ENCODE results near the gene TANGO2.
A peak's percentile ranks its signal among the peaks of the same experiment; 100 is the strongest.

TANGO2 gene

DNA sequence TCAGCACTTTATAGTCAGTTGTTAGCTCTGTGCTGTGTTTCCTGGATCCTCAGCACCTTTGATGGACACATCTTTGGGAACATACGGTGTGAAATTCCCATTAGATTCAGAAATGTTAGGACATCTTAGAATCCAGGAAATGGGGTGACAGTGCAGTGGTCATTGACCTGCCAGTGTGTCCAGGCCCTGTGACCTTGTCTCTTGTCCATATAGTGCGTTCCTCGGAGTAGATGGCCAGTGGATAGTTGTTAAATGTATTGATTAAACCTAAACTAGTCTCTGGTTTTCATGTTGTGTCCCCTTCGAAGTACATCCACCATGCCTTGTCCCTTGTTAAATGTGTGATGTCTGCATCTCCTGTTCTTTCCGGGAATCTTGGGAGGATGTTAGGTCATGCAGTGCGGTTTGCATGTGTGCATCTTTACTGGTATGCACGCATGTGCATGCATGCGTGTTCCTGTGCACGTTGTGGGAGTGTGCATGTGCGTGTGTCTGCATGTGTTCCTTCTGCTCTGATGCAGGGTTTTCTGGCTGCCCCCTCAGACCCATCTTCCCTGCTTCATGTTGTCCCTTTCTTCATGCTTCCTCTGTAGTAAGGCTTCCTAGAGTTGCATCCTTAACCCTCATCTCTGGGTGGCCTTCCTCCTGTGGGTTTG lies 63.1 kb downstream of the TANGO2 start:
- Mint-ChIP-seq H3K27ac (peak overlapping the region in 1 of 2 donors; percentile 59), H3K4me1 (peaks cover 81% of the 10 kb centered on the region), H3K4me3 (peak overlapping the region; percentile 11 to 16), H3K27me3 (no peaks in the 10 kb centered on the region), H3K9me3 (no peaks in the 10 kb centered on the region)
- DNase-seq (no peak), ATAC-seq (no peak)

DNA sequence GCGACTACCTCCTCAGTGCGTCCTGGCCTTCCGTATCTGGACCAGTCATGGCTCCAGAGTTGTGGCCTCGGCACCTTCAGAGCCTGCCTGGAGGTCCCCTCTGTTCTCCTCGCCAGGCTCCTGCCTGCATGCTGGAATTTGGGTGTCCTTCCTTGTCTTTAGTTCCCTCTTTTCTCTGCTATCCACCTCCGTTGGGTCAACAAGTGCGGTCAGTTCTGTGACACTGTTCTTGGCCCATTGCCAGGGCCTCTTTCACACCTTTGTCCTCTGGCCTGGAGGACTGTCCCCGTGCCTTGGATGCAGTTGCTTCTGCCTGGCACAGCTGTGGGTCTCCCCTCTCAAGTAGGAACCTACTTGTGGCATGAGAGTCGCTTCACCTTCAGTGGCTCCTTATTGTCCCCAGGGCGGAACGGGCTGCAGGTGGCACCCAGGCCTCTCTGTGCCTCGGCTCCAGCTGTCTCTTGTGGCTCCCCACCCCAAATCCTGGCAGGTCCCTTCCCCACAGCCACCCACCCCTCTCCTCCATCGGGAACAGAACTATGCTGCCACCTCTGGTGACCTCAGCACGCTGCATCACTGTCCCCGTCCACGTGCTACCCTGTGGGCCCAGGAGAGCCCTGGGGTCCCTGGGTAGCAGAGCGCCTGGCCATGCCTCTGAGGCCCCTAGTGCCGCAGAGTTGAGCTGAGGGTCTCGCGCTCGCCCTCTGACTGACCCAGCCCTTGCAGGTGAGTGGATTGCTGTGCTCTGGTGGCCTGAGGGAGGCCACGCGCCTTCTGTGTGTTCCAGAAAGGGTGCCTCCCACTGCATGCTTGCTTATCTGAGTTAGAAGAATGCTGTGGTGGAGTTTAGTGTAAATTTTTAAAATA lies 63.9 kb downstream of the TANGO2 start:
- H3K27ac Mint-ChIP-seq, result peak overlapping the region; percentile 44 to 59
- H3K4me1 Mint-ChIP-seq, result peaks cover 86% of the 10 kb centered on the region
- H3K4me3 Mint-ChIP-seq, result peak overlapping the region; percentile 2 to 11
- ATAC-seq (no peak), DNase-seq (no peak)
- H3K27me3 Mint-ChIP-seq, result no peaks in the 10 kb centered on the region
- H3K9me3 Mint-ChIP-seq, result no peaks in the 10 kb centered on the region

DNA sequence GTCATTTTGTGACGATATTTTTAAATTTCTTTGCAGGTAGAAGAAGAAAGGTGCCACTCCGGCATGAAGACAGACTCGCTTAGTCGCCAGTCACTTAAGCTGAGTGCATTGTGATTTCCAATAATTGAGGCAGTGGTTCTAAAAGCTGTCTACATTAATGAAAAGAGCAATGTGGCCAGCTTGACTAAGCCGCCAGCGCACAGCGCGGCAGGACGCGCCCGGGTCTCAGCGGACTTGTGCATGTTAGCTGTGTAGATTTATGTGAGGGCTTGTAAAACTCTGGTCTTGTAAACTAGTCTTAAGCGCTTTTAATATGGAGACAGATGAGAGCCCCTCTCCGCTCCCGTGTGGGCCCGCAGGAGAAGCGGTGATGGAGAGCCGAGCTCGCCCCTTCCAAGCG lies 64.7 kb downstream of the TANGO2 start:
- no peak for ATAC-seq
- no peaks in the 10 kb centered on the region for H3K27me3 Mint-ChIP-seq
- no peaks in the 10 kb centered on the region for H3K9me3 Mint-ChIP-seq
- DNase-seq, result no peak
- no peak overlapping the region for H3K27ac Mint-ChIP-seq
- H3K4me1 Mint-ChIP-seq, result peaks cover 94% of the 10 kb centered on the region
- H3K4me3 Mint-ChIP-seq, result no peak overlapping the region

DNA sequence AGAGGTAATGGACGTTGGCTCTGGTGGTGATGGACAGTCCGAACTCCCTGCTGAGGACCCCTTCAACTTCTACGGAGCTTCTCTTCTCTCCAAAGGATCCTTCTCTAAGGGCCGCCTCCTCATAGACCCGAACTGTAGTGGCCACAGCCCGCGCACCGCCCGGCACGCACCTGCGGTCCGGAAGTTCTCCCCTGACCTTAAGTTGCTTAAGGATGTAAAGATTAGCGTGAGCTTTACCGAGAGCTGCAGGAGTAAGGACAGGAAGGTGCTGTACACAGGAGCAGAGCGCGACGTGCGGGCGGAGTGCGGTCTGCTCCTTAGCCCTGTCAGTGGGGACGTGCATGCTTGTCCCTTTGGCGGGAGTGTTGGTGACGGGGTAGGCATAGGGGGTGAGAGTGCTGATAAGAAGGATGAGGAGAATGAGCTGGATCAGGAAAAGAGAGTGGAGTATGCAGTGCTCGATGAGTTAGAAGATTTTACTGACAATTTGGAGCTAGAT lies 65.2 kb downstream of the TANGO2 start:
- Mint-ChIP-seq H3K27me3 (no peaks in the 10 kb centered on the region), H3K27ac (no peak overlapping the region), H3K9me3 (no peaks in the 10 kb centered on the region), H3K4me3 (no peak overlapping the region), H3K4me1 (peaks cover 94% of the 10 kb centered on the region)
- ATAC-seq (no peak), DNase-seq (no peak)

DNA sequence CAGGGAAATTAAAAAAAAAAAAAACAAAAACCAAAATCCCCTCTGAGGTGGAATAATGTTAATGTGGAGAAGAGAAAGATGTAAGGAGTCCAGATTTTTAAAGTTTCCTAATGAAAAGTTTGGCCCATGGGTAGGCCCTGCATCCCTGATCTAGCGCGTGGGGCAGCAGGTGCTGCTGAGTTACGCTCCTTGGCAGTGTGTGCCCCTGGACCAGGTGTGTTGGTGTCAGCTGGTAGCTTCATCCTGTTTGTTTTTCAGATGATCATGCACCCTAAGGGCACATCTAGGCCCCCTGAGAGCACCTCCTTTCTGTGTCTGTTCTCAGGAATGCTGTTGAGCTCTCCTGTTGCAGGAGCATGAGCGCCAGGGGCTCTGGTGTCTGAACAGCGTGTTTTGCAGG lies 65.9 kb downstream of the TANGO2 start:
- H3K9me3 Mint-ChIP-seq, result no peaks in the 10 kb centered on the region

DNA sequence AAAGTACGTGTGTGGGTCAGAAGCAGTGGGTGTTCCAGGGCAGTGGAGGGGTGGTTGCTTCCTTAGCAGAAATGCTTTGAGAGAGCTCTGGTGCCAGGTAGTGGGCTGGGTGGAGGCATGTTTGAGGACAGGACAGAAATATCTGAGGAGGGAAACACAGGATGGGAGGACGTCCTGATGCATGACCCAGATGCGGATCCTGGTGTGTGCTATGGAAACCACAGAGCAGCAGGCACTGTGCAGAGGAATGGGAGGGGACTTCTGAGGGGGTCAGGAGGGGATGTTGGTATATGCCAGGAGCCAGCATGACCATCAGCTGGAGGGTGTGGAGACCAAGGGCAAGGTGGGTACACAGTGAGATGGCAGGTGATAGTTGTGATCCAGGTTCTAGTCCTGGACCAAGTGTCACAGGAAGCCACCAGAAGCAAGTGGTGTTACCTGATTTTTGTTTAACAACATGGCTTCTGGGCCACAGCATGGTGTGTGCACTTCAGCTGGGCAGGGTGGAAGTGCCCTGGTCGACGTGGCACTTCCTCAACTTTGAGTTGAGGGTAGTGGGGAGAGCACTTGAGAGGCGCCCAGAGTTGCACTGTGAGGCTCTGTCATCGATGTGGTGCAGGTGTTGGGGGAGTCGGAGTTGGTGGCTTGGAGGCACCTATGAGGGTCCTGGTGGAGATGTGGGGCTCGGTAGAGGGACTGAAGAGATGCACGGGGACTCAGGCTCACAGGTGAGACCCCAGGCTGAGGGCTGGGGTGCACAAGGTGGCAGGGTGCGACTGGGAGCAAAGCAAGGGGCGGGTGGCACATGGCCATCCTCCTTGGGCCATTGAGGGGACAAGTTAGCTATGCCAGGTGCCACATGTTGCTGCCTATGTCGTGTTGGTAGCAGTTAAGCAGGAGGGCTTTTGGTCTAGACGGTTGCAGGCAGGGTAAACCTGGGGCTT lies 66.7 kb downstream of the TANGO2 start:
- ATAC-seq (no peak), DNase-seq (no peak)
- Mint-ChIP-seq H3K4me1 (peaks cover 94% of the 10 kb centered on the region), H3K4me3 (no peak overlapping the region), H3K27ac (peak overlapping the region in 1 of 2 donors; percentile 21), H3K27me3 (no peaks in the 10 kb centered on the region), H3K9me3 (no peaks in the 10 kb centered on the region)

More for the DNA sequence above, 65.9 kb downstream of the TANGO2 start:
- Mint-ChIP-seq H3K27ac (no peak overlapping the region), H3K4me3 (no peak overlapping the region), H3K27me3 (no peaks in the 10 kb centered on the region), H3K4me1 (peaks cover 94% of the 10 kb centered on the region)
- DNase-seq (no peak), ATAC-seq (no peak)

DNA sequence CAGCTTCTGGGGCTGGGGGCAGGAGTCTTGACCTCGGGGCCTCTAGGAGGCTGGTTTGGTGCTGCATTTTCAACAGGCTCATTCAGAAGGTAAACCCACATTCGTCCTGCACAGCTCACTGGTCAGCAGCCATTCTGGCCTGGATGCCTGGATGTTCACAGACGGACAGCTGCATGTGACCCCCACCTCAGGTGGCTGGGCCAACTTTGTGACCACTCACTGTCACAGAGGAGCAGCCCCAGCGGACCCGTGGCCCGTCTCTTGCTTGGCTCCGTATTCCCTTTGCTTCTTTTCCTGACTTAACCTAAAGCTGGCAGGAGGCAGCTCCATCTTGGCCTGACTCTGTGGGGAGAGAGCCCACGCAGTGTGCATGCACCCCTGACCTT lies 67.3 kb downstream of the TANGO2 start:
- H3K27me3 Mint-ChIP-seq, result no peaks in the 10 kb centered on the region
- no peak overlapping the region for H3K27ac Mint-ChIP-seq
- no peaks in the 10 kb centered on the region for H3K9me3 Mint-ChIP-seq
- ATAC-seq, result no peak
- DNase-seq, result no peak
- H3K4me1 Mint-ChIP-seq, result peaks cover 92% of the 10 kb centered on the region
- H3K4me3 Mint-ChIP-seq, result no peak overlapping the region

DNA sequence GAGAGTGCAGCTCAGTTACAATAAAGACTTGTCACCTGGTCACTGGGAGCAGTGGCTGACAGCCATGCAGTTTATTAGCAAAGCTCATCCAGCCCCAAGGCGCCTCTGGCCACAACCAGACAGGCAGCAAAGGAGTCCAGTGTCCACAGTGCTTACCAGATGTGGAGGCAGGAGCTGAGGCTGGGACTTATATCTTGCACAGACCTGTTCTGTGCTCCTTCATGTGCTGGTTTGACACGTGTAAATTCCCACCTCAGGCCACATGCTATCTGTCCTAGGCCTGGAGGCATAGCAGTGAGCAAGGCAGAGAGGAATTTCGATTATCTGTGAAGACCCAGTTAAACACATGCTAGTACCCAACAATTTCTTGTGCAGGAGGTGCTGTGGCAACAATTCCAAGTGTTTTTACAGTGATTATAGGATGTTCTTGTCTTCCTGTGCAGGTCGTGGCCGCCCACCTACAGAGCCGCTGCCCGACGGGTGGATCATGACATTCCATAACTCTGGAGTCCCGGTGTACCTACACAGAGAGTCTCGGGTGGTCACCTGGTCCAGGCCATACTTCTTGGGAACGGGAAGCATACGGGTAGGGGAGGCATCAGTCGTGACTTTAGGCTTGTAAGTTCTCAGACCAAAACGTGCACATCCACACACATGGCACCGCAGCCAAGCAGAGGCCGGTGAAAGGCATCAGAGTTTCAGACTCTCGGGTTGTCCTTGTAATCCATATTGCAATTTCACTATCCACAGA lies 68.5 kb downstream of the TANGO2 start:
- Mint-ChIP-seq H3K27ac (peak overlapping the region in 1 of 2 donors; percentile 30), H3K4me3 (no peak overlapping the region), H3K4me1 (peaks cover 92% of the 10 kb centered on the region), H3K27me3 (no peaks in the 10 kb centered on the region), H3K9me3 (no peaks in the 10 kb centered on the region)
- no peak for ATAC-seq
- no peak for DNase-seq

DNA sequence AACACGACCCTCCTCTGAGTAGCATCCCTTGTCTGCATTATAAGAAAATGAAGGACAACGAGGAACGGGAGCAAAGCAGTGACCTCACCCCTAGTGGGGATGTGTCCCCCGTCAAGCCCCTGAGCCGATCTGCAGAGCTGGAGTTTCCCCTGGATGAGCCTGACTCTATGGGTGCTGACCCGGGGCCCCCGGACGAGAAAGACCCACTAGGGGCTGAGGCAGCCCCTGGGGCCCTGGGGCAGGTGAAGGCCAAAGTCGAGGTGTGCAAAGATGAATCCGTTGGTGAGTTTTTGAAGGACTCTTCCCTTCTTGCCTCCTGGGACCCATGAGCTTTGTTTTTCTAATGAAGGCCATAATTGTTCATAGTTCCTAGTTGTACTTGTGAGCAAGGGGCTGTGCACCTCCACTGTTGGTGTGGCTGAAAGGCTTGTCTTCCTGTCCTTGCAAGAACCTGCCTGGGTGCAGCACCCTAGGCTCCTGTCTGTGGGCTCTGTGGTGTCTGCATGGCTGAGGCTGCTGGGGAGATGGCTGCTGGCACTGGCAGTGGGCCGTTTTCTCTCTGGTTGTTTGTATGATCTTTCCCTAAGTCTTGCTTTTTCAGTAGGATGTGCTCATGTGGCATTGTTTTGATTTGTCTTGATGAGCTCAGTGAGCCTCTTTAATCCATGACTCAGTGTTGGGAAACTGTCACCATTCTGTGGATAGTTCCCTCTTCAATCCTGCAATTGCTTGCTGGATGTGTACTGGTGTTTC lies 69.2 kb downstream of the TANGO2 start:
- Mint-ChIP-seq H3K9me3 (no peaks in the 10 kb centered on the region), H3K27me3 (no peaks in the 10 kb centered on the region), H3K4me1 (peaks cover 92% of the 10 kb centered on the region), H3K27ac (no peak overlapping the region), H3K4me3 (no peak overlapping the region)
- no peak for DNase-seq
- no peak for ATAC-seq

DNA sequence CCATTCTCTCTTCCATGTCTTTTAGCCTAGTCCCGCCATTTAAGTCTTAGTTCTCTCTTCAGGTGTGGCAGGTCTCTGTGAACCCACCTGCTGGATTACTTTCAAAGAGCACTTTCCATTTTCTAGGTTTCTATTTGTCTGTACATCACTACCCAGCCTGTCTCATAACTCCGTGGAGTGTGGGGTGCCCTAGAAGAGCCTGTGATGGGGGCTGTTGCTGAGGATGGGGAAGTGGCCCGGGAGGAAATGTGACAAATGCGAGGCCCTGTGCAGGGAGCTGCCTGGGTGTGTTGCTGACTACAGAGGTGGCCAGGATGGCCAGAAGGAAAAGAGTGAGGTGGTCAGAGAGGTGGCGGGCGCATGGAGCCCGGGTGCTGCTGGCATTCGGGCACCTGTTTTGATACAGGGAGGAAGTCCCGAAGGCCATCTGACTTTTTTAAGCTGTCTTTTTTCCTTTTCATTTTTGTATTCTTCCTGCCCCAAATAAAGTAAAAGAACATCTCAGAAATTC lies 69.9 kb downstream of the TANGO2 start:
- H3K27me3 Mint-ChIP-seq, result no peaks in the 10 kb centered on the region
- H3K27ac Mint-ChIP-seq, result peak overlapping the region in 1 of 2 donors; percentile 35
- H3K4me3 Mint-ChIP-seq, result peak overlapping the region; percentile 0 to 37
- no peaks in the 10 kb centered on the region for H3K9me3 Mint-ChIP-seq
- H3K4me1 Mint-ChIP-seq, result peaks cover 93% of the 10 kb centered on the region
- DNase-seq (no peak), ATAC-seq (peak; percentile 49)

DNA sequence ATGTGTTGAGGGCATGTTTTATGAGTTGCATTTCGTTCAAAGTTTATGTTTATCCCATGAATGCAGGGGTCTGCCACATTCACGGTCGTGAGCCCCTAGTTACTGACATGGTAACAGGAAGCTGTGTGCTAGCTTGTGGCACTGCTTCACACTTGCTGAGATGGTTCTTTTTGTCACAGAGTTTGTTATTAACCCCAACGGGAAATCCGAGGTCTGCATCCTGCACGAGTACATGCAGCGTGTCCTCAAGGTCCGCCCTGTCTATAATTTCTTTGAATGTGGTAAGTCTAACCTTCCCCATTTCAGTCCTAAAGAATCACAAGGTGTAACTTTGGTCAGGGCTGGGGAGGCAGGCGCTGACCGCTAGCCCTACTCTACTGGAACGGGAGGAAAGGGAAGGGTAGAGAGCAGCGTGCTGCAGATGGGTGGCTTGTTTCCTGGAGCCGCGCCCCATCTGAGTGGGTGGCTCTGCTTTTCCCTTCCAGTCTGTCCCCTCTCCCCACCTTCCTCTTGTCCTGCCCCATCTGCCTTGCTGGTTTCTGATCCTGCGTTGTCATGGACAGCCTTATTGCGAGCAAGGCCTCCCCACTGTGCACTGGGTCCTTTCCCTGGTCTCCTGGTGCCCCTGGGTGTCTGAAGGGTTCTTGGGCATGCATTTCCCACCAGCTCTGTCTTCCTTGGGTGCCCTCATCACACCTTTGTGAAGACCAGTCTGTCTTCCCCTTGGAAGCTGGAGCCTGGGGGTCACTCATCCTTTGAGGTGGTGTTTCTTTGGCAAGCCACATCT lies 71.0 kb downstream of the TANGO2 start:
- Mint-ChIP-seq H3K27me3 (no peaks in the 10 kb centered on the region), H3K4me3 (peak overlapping the region in 1 of 2 donors; percentile 44), H3K27ac (peak overlapping the region in 1 of 2 donors; percentile 80), H3K9me3 (peaks cover under 1 to 8% of the 10 kb centered on the region in 2 donors), H3K4me1 (peaks cover 89% of the 10 kb centered on the region)
- ATAC-seq (no peak), DNase-seq (no peak)

DNA sequence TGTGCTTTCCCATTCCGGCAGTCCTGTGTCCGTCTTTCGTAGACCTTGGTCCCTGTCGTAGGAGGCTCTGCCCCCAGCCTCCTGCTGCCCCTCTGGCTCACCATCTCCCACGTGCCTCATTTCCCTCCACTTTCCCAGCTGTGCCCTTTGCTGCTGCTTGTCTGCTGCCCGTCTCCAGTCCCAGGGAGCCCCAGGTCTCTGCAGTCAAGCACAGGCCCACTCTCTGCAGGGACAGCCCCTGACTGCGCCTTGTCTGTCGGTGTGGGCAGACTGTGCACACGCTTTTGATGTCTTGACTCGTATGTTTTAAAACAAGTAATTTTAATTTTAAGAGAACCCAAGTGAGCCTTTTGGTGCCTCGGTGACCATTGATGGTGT lies 71.6 kb downstream of the TANGO2 start:
- peaks cover 6 to 12% of the 10 kb centered on the region in 2 donors for H3K9me3 Mint-ChIP-seq
- peak overlapping the region in 1 of 2 donors; percentile 80 for H3K27ac Mint-ChIP-seq
- ATAC-seq, result no peak
- H3K27me3 Mint-ChIP-seq, result no peaks in the 10 kb centered on the region
- DNase-seq, result no peak
- peaks cover 88% of the 10 kb centered on the region for H3K4me1 Mint-ChIP-seq
- H3K4me3 Mint-ChIP-seq, result peak overlapping the region; percentile 21 to 44

DNA sequence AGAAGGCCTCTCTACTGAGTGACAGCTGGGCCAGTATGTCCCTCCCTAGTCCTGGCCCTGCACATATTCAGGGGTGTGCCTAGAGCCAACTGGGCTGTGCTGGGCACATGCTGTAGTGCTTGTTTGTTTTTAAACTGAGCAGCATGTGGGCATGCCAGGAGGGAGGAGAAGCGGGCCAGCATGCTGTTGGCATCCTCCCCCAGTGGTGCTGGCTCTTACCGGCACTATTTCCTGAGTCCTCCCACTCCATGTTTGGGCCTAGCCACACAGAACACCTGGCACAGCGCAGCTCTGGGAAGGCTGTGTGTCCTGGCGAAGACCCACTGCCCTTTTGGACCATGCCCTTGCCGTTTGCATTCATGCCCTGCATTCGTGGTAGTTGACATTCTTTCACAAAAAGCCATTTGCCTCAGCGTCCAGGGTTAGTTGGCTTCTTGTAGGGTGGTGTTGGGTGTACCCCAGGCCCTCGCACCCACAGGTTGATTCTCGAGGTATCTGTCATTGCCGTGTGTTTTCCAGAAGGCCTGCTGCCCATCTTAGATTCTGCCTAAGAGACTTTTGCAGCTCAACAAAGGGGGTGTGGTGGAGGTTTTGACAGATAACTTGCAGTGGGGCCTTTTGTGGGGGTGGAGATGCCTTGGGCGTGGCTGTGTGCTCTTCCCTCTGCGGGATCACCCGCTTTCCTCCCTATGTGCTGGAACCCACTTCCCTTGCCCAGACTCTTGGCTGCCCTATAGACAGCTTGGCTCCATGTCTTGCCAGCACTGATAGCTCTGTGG lies 72.7 kb downstream of the TANGO2 start:
- peak overlapping the region; percentile 45 to 85 for H3K27ac Mint-ChIP-seq
- no peak for DNase-seq
- H3K9me3 Mint-ChIP-seq, result peaks cover 8 to 12% of the 10 kb centered on the region in 2 donors
- no peak for ATAC-seq
- no peaks in the 10 kb centered on the region for H3K27me3 Mint-ChIP-seq
- peaks cover 90% of the 10 kb centered on the region for H3K4me1 Mint-ChIP-seq
- peak overlapping the region in 1 of 2 donors; percentile 27 for H3K4me3 Mint-ChIP-seq

Measured in stimulated activated naive CD8-positive, alpha-beta T cell treated with anti-CD3 and anti-CD28 coated beads, Interleukin-15, amount 100 ng/mL, for 72 hours (primary cell).